Ovary (tissue), 3 donors: ENCODE results near the gene CEMIP.

Experiments
- CTCF ChIP-seq, 3 donors: fragments of 450-650 bp in 2 of 3; fragments of 200-600 bp in 1 of 3; IDR thresholded peaks; one replicate each; pipeline versions ENCODE4 v1.5.1 to v1.8.0; 2016 to 2022; ENCODE audit warnings: antibody characterized with exemption in 3 of 3, mild to moderate bottlenecking in 1 of 3
- POLR2A ChIP-seq: fragments of 450-650 bp; IDR thresholded peaks from one replicate; pipeline ENCODE4 v1.6.1; 2017; ENCODE audit warnings: antibody characterized with exemption, mild to moderate bottlenecking, moderate library complexity
- donor health status: DM: no; HTN: no; CAD: no.

DNA sequence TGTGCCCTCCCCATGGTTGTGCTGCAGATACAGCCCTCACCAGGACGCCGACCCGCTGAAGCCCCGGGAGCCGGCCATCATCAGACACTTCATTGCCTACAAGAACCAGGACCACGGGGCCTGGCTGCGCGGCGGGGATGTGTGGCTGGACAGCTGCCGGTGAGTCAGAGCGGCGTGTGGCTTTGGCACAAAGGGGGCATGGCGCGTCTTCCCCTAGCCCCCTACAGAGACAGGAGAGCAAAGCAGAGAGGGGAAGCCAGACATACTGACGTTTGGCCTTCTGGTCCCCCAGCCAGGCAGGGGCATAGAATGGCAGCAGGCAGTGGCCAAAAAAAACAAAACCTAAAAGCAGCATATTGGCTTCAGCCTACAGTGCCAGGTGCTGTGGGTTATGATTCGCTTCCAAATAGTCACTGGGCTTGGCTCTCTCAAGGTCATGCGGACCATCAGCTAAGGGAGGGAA, 146.5 kb downstream of the CEMIP start:
- no peak for TF ChIP-seq POLR2A
- no peak for TF ChIP-seq CTCF (IDR thresholded peaks at IDR 0.05)
